Esophagus muscularis mucosa (tissue), 4 donors: Measurements from ENCODE around the gene B3GNT2. TPM values are rescaled to one million over a fixed set of nuclear protein-coding genes. Genes with fewer than 3 reads are reported as not detected.

Experiments
- DNase-seq: peaks from one replicate; pipeline ENCODE4 v3.0.0-alpha.2; 2017; ENCODE audit errors: extremely low spot score
- H3K27ac ChIP-seq, 4 donors: fragments of 200-600 bp; sonication (generic); replicated peaks in 1 of 4; 1 replicate in 3 of 4; 2 replicates in 1 of 4; pipeline ENCODE4 v1.5.1; 2016 to 2019; ENCODE audit warnings: mild to moderate bottlenecking in 1 of 4
- H3K27me3 ChIP-seq, 4 donors: fragments of 200-600 bp; sonication (generic); one replicate each; pipeline versions ENCODE4 v1.5.1 to v1.6.0; 2016 to 2019
- H3K36me3 ChIP-seq, 4 donors: fragments of 200-600 bp; sonication (generic); one replicate each; pipeline ENCODE4 v1.5.1; 2016 to 2019
- H3K4me1 ChIP-seq, 4 donors: fragments of 200-600 bp; sonication (generic); one replicate each; pipeline ENCODE4 v1.5.1; 2016 to 2019
- H3K4me3 ChIP-seq, 4 donors: fragments of 200-600 bp; sonication (generic); 1 replicate in 2 of 4; 2 replicates in 2 of 4; pipeline ENCODE4 v1.5.1; 2016 to 2019; ENCODE audit warnings: mild to moderate bottlenecking in 4 of 4, moderate library complexity in 1 of 4
- H3K9me3 ChIP-seq, 4 donors: fragments of 200-600 bp; sonication (generic); 1 replicate in 3 of 4; 2 replicates in 1 of 4; pipeline ENCODE4 v1.5.1; 2016 to 2019
- EP300 ChIP-seq: sonication (generic); formaldehyde crosslinking; IDR thresholded peaks from one replicate; pipeline ENCODE4 v1.6.1; 2017; ENCODE audit warnings: antibody characterized with exemption
- POLR2A ChIP-seq: fragments of 450-650 bp; IDR thresholded peaks from one replicate; pipeline ENCODE4 v1.6.1; 2017; ENCODE audit warnings: antibody characterized with exemption, moderate library complexity, mild to moderate bottlenecking, low read depth
- POLR2AphosphoS5 ChIP-seq, 2 donors: sonication (generic); formaldehyde crosslinking; IDR thresholded peaks; one replicate each; pipeline ENCODE4 v1.6.1; 2017; ENCODE audit warnings: antibody characterized with exemption in 2 of 2
- WGBS: methylation state at CpG from one replicate; pipeline ENCODE4 v1.1.5; 2018; 5-methylcytosine and 5-hydroxymethylcytosine counted together
- intact Hi-C: fragments of 100-400 bp; cut with DNase I; formaldehyde crosslinking; loops from one replicate; pipeline ENCODE4 v1.15.1; 2023
- total RNA-seq, 4 donors: library from RNA; depleted of rRNA; stranded (reverse); fragments of >200 nt; gene quantifications; one replicate each; pipeline versions ENCODE4 v1.1.0 to v1.2.1, GENCODE V29; 2016
- TF ChIP-seq, protein P1 (sequence below), 3 experiments: fragments of 200-600 bp in 2 of 3; fragments of 450-650 bp in 1 of 3; sonication (generic) in 2 of 3; IDR thresholded peaks; one replicate each; pipeline ENCODE4 v1.5.1; 2017 to 2019; ENCODE audit warnings: antibody characterized with exemption in 3 of 3, mild to moderate bottlenecking in 2 of 3, moderate library complexity in 1 of 3

Gene B3GNT2
- total RNA-seq, 4 donors from 2014 or later: 11.6 to 16.3 (median 14.5) TPM

- 93% methylated on average over 10 of the region's 10 CpGs for WGBS
- Histone ChIP-seq H3K27ac (no peak overlapping the region), H3K36me3 (no peaks in the 10 kb centered on the region), H3K4me3 (no peak overlapping the region), H3K27me3 (no peaks in the 10 kb centered on the region), H3K9me3 (no peaks in the 10 kb centered on the region), H3K4me1 (peaks cover 0 to 5% (median 0%) of the 10 kb centered on the region in 4 donors)
- TF ChIP-seq, protein P1, sequence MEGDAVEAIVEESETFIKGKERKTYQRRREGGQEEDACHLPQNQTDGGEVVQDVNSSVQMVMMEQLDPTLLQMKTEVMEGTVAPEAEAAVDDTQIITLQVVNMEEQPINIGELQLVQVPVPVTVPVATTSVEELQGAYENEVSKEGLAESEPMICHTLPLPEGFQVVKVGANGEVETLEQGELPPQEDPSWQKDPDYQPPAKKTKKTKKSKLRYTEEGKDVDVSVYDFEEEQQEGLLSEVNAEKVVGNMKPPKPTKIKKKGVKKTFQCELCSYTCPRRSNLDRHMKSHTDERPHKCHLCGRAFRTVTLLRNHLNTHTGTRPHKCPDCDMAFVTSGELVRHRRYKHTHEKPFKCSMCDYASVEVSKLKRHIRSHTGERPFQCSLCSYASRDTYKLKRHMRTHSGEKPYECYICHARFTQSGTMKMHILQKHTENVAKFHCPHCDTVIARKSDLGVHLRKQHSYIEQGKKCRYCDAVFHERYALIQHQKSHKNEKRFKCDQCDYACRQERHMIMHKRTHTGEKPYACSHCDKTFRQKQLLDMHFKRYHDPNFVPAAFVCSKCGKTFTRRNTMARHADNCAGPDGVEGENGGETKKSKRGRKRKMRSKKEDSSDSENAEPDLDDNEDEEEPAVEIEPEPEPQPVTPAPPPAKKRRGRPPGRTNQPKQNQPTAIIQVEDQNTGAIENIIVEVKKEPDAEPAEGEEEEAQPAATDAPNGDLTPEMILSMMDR (IDR thresholded peaks at IDR 0.05): no peak
- TF ChIP-seq EP300: no peak
- TF ChIP-seq POLR2AphosphoS5 (IDR thresholded peaks at IDR 0.05): no peak
- TF ChIP-seq POLR2A: no peak
- intact Hi-C loops: no loop called here
- DNase-seq: peak; percentile 75
Measured at GRCh38 chr2:62238236-62238635, 42.3 kb downstream of the B3GNT2 start.

GRCh38 chr2:62240546-62240945 is 44.6 kb downstream of the B3GNT2 start:
- Histone ChIP-seq H3K9me3 (no peaks in the 10 kb centered on the region), H3K4me3 (no peak overlapping the region), H3K4me1 (no peaks in the 10 kb centered on the region), H3K27me3 (no peaks in the 10 kb centered on the region), H3K27ac (no peak overlapping the region), H3K36me3 (no peaks in the 10 kb centered on the region)
- intact Hi-C loops: no loop called here
- peak; percentile 39 for DNase-seq
- TF ChIP-seq POLR2AphosphoS5 (IDR thresholded peaks at IDR 0.05): no peak
- no peak for TF ChIP-seq EP300
- TF ChIP-seq, protein P1 (IDR thresholded peaks at IDR 0.05): no peak
- TF ChIP-seq POLR2A: no peak
- WGBS: 88% methylated on average over 9 of the region's 9 CpGs

DNA sequence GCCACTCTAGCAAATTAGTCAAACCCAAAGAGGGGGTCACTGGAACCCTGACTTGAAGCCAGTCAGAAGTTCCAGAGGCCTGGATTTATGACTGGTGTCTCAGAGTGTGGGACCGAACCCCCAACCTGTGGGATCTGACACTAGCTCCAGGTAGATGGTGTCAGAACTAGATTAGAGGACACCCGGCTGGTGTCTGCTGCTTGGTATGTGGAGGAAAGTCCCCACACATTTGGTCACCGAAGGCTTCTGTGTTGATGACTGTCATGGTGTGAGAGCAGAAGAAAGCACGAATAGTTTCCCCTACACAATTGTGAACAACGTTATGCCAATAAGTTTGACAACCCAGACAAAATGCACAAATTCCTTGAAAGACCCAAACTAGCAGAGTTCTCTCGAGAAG is 48.1 kb downstream of the B3GNT2 start:
- Histone ChIP-seq H3K27me3 (no peaks in the 10 kb centered on the region), H3K4me3 (no peak overlapping the region), H3K27ac (no peak overlapping the region), H3K4me1 (no peaks in the 10 kb centered on the region), H3K9me3 (no peaks in the 10 kb centered on the region), H3K36me3 (no peaks in the 10 kb centered on the region)
- intact Hi-C loops: no loop called here
- TF ChIP-seq EP300: no peak
- no peak for TF ChIP-seq POLR2A
- no peak for TF ChIP-seq POLR2AphosphoS5 (IDR thresholded peaks at IDR 0.05)
- TF ChIP-seq, protein P1 (IDR thresholded peaks at IDR 0.05): no peak
- DNase-seq: peak; percentile 91
- WGBS: 90% methylated on average over 6 of the region's 6 CpGs

DNA sequence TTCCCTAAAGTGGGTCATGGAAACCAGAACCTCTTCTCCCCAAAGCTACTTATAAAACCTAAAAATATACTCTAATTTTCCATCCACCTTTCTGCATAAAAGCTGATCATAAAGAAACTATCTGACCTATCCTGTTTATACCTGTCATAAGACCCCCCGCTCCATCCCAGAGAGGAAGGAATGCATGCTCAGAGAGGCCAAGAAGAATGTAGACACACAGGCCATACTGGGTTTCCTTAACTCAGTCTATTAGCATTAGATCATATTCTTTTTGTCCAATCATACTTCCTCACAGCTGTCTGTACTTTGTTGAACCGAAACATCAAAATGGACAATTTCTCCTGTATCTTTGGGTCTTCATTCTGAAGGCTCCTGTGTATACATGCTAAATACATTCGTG is 52.3 kb downstream of the B3GNT2 start:
- Histone ChIP-seq H3K4me1 (no peaks in the 10 kb centered on the region), H3K9me3 (no peaks in the 10 kb centered on the region), H3K27me3 (no peaks in the 10 kb centered on the region), H3K4me3 (no peak overlapping the region), H3K36me3 (no peaks in the 10 kb centered on the region), H3K27ac (no peak overlapping the region)
- peak; percentile 72 for DNase-seq
- 89% methylated on average over 3 of the region's 3 CpGs for WGBS
- TF ChIP-seq, protein P1 (IDR thresholded peaks at IDR 0.05): no peak
- no peak for TF ChIP-seq EP300
- no peak for TF ChIP-seq POLR2AphosphoS5 (IDR thresholded peaks at IDR 0.05)
- no peak for TF ChIP-seq POLR2A
- intact Hi-C loops: no loop called here

- no peaks in the 10 kb centered on the region for H3K27me3 ChIP-seq
- H3K4me1 ChIP-seq: no peaks in the 10 kb centered on the region
- DNase-seq: no peak
- no peaks in the 10 kb centered on the region for H3K9me3 ChIP-seq
- no peak overlapping the region for H3K27ac ChIP-seq
- WGBS: 96% methylated on average over 4 of the region's 4 CpGs
- TF ChIP-seq EP300: no peak
- TF ChIP-seq, protein P1 (IDR thresholded peaks at IDR 0.05): no peak
- TF ChIP-seq POLR2A: no peak
- TF ChIP-seq POLR2AphosphoS5 (IDR thresholded peaks at IDR 0.05): no peak
- no peak overlapping the region for H3K4me3 ChIP-seq
- no peaks in the 10 kb centered on the region for H3K36me3 ChIP-seq
- intact Hi-C loops: no loop called here
Measured at GRCh38 chr2:62250239-62250638, 54.3 kb downstream of the B3GNT2 start.
